GM23338 (cell line): ENCODE results near the gene HBB.

ENCODE experiments used
- CREB1 ChIP-seq: fragments of 250-450 bp; sonication (Bioruptor Pico); IDR thresholded peaks from 2 replicates; pipeline ENCODE4 v1.5.0; 2020; ENCODE audit warnings: low read depth, mild to moderate bottlenecking, moderate library complexity
- EZH2 ChIP-seq: fragments of 200-600 bp; sonication (generic); IDR thresholded peaks from one replicate; pipeline ENCODE4 v1.8.0; 2017; ENCODE audit warnings: antibody characterized with exemption, mild to moderate bottlenecking, low read depth; ENCODE audit not compliant: unreplicated experiment
- EZH2phosphoT487 ChIP-seq: fragments of 200-600 bp; sonication (generic); IDR thresholded peaks from one replicate; pipeline ENCODE4 v1.8.1; 2018; ENCODE audit warnings: antibody characterized with exemption; ENCODE audit not compliant: unreplicated experiment
- JUNB ChIP-seq: IDR thresholded peaks from one replicate; pipeline ENCODE4 v1.6.1; 2016; ENCODE audit warnings: antibody characterized with exemption; ENCODE audit not compliant: unreplicated experiment
- POLR2AphosphoS5 ChIP-seq: IDR thresholded peaks from 2 replicates; pipeline ENCODE4 v1.6.1; 2016; ENCODE audit warnings: antibody characterized with exemption, low read depth
- TF ChIP-seq, protein P1 (sequence below), 2 experiments: fragments of 200-600 bp in 1 of 2; sonication (generic) in 1 of 2; conservative IDR thresholded peaks; 2 replicates each; pipeline versions ENCODE4 v1.5.1 to v1.6.1; 2016 to 2017; ENCODE audit warnings: antibody characterized with exemption in 2 of 2, low read depth in 2 of 2, mild to moderate bottlenecking in 2 of 2, moderate library complexity in 1 of 2
- TF ChIP-seq, protein P2 (sequence below): IDR thresholded peaks from 2 replicates; pipeline ENCODE4 v1.6.1; 2016; ENCODE audit warnings: antibody characterized with exemption
- TF ChIP-seq, protein P3 (sequence below): fragments of 250-450 bp; sonication (Bioruptor Pico); IDR thresholded peaks from 2 replicates; pipeline ENCODE4 v1.5.0; 2020; ENCODE audit warnings: mild to moderate bottlenecking, moderate library complexity
- TF ChIP-seq, protein P4 (sequence below): IDR thresholded peaks from one replicate; pipeline ENCODE4 v1.6.1; 2018; ENCODE audit warnings: antibody characterized with exemption; ENCODE audit not compliant: unreplicated experiment

DNA sequence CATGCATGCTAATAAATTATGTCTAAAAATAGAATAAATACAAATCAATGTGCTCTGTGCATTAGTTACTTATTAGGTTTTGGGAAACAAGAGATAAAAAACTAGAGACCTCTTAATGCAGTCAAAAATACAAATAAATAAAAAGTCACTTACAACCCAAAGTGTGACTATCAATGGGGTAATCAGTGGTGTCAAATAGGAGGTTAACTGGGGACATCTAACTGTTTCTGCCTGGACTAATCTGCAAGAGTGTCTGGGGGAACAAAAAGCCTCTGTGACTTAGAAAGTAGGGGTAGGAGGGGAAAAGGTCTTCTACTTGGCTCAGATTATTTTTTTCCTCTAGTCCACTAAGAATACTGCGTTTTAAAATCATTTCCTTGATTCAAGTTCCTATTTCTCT lies 810 bp upstream of the HBB start:
- TF ChIP-seq, protein P1, sequence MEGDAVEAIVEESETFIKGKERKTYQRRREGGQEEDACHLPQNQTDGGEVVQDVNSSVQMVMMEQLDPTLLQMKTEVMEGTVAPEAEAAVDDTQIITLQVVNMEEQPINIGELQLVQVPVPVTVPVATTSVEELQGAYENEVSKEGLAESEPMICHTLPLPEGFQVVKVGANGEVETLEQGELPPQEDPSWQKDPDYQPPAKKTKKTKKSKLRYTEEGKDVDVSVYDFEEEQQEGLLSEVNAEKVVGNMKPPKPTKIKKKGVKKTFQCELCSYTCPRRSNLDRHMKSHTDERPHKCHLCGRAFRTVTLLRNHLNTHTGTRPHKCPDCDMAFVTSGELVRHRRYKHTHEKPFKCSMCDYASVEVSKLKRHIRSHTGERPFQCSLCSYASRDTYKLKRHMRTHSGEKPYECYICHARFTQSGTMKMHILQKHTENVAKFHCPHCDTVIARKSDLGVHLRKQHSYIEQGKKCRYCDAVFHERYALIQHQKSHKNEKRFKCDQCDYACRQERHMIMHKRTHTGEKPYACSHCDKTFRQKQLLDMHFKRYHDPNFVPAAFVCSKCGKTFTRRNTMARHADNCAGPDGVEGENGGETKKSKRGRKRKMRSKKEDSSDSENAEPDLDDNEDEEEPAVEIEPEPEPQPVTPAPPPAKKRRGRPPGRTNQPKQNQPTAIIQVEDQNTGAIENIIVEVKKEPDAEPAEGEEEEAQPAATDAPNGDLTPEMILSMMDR (conservative IDR thresholded peaks at IDR 0.05; ENCODE audit: low read depth in 2 of 2) = no peak
- no peak for TF ChIP-seq EZH2
- no peak for TF ChIP-seq CREB1 (CRISPR knock-in tag)
- TF ChIP-seq POLR2AphosphoS5 = no peak
- no peak for TF ChIP-seq JUNB
- TF ChIP-seq, protein P2, sequence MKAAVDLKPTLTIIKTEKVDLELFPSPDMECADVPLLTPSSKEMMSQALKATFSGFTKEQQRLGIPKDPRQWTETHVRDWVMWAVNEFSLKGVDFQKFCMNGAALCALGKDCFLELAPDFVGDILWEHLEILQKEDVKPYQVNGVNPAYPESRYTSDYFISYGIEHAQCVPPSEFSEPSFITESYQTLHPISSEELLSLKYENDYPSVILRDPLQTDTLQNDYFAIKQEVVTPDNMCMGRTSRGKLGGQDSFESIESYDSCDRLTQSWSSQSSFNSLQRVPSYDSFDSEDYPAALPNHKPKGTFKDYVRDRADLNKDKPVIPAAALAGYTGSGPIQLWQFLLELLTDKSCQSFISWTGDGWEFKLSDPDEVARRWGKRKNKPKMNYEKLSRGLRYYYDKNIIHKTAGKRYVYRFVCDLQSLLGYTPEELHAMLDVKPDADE = no peak
- no peak for TF ChIP-seq EZH2phosphoT487
- TF ChIP-seq, protein P3, sequence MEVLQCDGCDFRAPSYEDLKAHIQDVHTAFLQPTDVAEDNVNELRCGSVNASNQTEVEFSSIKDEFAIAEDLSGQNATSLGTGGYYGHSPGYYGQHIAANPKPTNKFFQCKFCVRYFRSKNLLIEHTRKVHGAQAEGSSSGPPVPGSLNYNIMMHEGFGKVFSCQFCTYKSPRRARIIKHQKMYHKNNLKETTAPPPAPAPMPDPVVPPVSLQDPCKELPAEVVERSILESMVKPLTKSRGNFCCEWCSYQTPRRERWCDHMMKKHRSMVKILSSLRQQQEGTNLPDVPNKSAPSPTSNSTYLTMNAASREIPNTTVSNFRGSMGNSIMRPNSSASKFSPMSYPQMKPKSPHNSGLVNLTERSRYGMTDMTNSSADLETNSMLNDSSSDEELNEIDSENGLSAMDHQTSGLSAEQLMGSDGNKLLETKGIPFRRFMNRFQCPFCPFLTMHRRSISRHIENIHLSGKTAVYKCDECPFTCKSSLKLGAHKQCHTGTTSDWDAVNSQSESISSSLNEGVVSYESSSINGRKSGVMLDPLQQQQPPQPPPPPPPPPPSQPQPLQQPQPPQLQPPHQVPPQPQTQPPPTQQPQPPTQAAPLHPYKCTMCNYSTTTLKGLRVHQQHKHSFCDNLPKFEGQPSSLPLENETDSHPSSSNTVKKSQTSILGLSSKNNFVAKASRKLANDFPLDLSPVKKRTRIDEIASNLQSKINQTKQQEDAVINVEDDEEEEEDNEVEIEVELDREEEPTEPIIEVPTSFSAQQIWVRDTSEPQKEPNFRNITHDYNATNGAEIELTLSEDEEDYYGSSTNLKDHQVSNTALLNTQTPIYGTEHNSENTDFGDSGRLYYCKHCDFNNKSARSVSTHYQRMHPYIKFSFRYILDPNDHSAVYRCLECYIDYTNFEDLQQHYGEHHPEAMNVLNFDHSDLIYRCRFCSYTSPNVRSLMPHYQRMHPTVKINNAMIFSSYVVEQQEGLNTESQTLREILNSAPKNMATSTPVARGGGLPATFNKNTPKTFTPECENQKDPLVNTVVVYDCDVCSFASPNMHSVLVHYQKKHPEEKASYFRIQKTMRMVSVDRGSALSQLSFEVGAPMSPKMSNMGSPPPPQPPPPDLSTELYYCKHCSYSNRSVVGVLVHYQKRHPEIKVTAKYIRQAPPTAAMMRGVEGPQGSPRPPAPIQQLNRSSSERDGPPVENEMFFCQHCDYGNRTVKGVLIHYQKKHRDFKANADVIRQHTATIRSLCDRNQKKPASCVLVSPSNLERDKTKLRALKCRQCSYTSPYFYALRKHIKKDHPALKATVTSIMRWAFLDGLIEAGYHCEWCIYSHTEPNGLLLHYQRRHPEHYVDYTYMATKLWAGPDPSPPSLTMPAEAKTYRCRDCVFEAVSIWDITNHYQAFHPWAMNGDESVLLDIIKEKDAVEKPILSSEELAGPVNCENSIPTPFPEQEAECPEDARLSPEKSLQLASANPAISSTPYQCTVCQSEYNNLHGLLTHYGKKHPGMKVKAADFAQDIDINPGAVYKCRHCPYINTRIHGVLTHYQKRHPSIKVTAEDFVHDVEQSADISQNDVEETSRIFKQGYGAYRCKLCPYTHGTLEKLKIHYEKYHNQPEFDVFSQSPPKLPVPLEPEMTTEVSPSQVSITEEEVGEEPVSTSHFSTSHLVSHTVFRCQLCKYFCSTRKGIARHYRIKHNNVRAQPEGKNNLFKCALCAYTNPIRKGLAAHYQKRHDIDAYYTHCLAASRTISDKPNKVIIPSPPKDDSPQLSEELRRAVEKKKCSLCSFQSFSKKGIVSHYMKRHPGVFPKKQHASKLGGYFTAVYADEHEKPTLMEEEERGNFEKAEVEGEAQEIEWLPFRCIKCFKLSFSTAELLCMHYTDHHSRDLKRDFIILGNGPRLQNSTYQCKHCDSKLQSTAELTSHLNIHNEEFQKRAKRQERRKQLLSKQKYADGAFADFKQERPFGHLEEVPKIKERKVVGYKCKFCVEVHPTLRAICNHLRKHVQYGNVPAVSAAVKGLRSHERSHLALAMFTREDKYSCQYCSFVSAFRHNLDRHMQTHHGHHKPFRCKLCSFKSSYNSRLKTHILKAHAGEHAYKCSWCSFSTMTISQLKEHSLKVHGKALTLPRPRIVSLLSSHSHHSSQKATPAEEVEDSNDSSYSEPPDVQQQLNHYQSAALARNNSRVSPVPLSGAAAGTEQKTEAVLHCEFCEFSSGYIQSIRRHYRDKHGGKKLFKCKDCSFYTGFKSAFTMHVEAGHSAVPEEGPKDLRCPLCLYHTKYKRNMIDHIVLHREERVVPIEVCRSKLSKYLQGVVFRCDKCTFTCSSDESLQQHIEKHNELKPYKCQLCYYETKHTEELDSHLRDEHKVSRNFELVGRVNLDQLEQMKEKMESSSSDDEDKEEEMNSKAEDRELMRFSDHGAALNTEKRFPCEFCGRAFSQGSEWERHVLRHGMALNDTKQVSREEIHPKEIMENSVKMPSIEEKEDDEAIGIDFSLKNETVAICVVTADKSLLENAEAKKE = no peak
- TF ChIP-seq, protein P4, sequence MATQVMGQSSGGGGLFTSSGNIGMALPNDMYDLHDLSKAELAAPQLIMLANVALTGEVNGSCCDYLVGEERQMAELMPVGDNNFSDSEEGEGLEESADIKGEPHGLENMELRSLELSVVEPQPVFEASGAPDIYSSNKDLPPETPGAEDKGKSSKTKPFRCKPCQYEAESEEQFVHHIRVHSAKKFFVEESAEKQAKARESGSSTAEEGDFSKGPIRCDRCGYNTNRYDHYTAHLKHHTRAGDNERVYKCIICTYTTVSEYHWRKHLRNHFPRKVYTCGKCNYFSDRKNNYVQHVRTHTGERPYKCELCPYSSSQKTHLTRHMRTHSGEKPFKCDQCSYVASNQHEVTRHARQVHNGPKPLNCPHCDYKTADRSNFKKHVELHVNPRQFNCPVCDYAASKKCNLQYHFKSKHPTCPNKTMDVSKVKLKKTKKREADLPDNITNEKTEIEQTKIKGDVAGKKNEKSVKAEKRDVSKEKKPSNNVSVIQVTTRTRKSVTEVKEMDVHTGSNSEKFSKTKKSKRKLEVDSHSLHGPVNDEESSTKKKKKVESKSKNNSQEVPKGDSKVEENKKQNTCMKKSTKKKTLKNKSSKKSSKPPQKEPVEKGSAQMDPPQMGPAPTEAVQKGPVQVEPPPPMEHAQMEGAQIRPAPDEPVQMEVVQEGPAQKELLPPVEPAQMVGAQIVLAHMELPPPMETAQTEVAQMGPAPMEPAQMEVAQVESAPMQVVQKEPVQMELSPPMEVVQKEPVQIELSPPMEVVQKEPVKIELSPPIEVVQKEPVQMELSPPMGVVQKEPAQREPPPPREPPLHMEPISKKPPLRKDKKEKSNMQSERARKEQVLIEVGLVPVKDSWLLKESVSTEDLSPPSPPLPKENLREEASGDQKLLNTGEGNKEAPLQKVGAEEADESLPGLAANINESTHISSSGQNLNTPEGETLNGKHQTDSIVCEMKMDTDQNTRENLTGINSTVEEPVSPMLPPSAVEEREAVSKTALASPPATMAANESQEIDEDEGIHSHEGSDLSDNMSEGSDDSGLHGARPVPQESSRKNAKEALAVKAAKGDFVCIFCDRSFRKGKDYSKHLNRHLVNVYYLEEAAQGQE = no peak
